ENCODE data around the gene CLEC18A. TPM values are rescaled to one million over a fixed set of nuclear protein-coding genes. Genes with fewer than 3 reads are reported as not detected.
"Not testable (repeated sequence)": the region's sequence is repeated elsewhere in the genome, so short reads cannot be mapped to it uniquely, and the experiment has no call there.

The CLEC18A gene
- total RNA-seq, 1 experiment from 2014 or later, result not detected

DNA sequence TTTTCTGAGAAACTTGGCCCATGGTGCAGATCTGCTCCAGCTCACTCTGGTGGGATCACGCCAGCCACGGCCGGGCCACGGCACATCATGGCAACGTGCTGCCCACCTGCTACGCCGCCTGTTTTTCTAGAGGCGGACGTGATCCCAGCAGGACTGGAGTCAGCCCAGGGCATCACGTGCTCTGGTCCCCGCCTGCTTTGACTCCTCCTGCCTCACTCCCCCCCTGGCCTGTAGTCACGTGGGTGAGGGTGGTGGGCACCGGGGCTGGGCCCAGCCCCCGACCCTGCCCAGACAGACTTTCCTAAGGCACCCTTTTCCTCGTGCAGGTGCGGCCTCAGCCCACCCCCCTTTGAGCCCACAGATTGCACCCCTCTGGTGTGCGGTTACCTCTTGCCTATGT, 723 bp upstream of the CLEC18A start:
- DNase-seq (ENCODE audit: low read depth in 1 of 2, low spot score in 2 of 2); H3K27me3 ChIP-seq (replicated peaks); H3K36me3 ChIP-seq; H3K4me3 ChIP-seq; H3K9me3 ChIP-seq (replicated peaks); H3K27ac ChIP-seq; H3K4me1 ChIP-seq (replicated peaks): not testable (repeated sequence)

DNA sequence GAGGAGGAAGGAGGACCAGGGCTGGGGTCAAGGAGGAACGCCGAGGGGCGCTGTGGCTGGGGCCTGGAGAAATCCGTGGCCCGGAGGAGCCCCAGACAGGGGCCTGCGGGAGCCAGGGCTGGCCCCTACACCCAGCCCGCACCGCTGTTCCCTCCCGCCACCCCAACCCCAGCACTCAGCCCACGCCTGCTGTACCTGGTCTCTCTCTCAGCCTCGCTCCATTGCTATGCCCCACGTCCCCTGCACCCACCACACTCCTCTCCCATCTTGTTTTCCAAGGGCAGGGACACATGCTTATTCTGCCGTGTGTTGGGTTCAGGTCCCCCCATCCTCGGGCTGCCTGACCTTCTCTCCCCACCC, 518 bp downstream of the CLEC18A start:
- not testable (repeated sequence) for DNase-seq (ENCODE audit: low read depth in 1 of 2, low spot score in 2 of 2); H3K27ac ChIP-seq; H3K4me1 ChIP-seq (replicated peaks); H3K4me3 ChIP-seq; H3K9me3 ChIP-seq (replicated peaks); H3K27me3 ChIP-seq (replicated peaks); H3K36me3 ChIP-seq

DNA sequence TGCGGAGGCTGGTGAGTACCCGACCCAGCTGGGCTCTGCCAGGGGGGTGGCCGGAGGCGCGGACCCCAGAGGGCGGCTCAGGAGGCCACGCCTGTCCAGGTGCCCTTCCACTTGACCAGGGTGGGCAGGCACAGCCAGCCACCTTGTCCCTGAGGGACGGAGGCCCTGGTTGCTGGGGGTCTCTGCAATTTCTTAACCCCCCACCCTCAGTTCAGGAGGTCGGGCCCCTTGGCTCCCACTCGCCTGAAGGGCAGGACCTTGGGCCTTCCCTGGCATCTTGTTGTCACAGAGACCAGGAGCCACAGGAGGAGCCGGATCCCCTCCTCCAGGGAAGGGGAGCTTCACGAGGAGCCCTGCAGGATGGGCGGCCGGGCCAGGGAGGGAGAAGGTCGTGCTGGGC, 982 bp downstream of the CLEC18A start:
- not testable (repeated sequence) for DNase-seq (ENCODE audit: low read depth in 1 of 2, low spot score in 2 of 2); H3K4me3 ChIP-seq; H3K27me3 ChIP-seq (replicated peaks); H3K4me1 ChIP-seq (replicated peaks); H3K36me3 ChIP-seq; H3K9me3 ChIP-seq (replicated peaks); H3K27ac ChIP-seq

DNA sequence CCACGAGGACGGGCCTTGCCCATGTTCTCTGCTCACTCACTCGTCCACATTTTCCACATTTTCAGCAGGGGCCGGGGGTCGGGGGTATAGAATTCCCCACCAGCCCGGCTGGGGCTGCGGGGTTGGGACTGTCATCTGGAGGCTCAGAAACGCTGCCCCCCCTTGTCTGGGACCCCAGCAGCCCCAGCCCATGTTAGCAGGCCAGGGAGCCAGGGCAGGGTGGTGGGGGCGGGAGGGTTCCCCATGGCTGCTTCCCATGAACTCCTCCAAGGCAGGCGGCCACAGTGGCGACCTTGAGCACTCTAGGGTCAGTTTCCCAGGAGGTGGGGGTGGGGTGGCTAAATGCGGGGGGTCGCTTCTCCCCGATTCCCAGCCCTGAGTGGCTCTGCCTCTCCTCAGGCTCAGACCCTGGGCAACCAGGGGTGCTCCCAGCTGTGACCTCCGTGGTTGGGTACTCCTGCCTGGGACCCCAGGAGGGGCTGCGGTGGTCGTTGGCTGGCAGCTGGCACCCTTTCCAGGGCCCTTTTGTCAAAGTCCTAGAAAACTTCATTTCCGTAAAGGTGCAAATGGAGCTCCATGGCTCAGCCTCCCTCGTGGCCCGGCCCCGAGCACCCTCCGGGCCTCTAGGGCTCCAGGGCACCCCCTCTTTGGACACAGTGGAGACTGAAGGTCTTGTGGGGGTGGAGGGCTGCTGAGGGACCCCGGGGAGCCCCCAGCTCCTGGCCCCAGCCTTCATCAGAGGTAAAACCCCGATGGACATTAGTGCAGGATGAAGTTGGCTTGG, 1.6 kb downstream of the CLEC18A start:
- H3K27ac ChIP-seq; H3K4me3 ChIP-seq; H3K9me3 ChIP-seq (replicated peaks): not testable (repeated sequence)

DNA sequence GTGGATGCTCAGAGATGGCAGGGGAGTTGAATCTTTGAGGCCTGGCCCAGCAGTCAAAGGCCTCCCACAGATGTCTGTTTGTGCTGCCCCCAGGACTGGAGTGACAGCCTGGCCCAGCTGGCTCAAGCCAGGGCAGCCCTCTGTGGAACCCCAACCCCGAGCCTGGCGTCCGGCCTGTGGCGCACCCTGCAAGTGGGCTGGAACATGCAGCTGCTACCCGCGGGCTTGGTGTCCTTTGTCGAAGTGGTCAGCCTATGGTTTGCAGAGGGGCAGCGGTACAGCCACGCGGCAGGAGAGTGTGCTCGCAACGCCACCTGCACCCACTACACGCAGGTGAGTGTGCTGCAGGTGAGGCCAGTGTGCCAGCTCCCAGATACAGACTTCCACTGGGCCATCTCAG, 3.1 kb downstream of the CLEC18A start:
- H3K9me3 ChIP-seq (replicated peaks); H3K4me1 ChIP-seq (replicated peaks); H3K27me3 ChIP-seq (replicated peaks); H3K27ac ChIP-seq; H3K36me3 ChIP-seq; H3K4me3 ChIP-seq; DNase-seq (ENCODE audit: low read depth in 1 of 2, low spot score in 2 of 2): not testable (repeated sequence)

More for the DNA sequence above, 1.6 kb downstream of the CLEC18A start:
- DNase-seq (ENCODE audit: low read depth in 1 of 2, low spot score in 2 of 2); H3K4me1 ChIP-seq (replicated peaks); H3K27me3 ChIP-seq (replicated peaks); H3K36me3 ChIP-seq: not testable (repeated sequence)

DNA sequence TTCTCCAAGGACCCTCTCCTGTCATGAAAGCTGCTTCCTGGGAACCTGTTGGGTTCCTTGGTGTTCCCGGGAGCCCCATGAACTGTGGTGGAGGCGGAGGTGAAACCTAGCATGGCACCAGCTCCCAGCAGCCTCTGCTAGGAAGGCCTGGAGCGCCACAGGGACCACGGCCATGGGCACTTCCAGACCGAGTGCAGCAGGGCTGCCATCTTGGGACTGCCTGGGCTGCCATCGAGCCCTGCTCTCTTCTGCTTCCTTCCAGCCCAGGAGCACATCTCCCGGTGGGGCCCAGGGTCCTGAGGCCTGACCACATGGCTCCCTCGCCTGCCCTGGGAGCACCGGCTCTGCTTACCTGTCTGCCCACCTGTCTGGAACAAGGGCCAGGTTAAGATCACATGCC, 12.2 kb downstream of the CLEC18A start:
- H3K4me1 ChIP-seq (replicated peaks); H3K4me3 ChIP-seq; DNase-seq (ENCODE audit: low read depth in 1 of 2, low spot score in 2 of 2); H3K27ac ChIP-seq; H3K9me3 ChIP-seq (replicated peaks); H3K36me3 ChIP-seq; H3K27me3 ChIP-seq (replicated peaks): not testable (repeated sequence)

DNA sequence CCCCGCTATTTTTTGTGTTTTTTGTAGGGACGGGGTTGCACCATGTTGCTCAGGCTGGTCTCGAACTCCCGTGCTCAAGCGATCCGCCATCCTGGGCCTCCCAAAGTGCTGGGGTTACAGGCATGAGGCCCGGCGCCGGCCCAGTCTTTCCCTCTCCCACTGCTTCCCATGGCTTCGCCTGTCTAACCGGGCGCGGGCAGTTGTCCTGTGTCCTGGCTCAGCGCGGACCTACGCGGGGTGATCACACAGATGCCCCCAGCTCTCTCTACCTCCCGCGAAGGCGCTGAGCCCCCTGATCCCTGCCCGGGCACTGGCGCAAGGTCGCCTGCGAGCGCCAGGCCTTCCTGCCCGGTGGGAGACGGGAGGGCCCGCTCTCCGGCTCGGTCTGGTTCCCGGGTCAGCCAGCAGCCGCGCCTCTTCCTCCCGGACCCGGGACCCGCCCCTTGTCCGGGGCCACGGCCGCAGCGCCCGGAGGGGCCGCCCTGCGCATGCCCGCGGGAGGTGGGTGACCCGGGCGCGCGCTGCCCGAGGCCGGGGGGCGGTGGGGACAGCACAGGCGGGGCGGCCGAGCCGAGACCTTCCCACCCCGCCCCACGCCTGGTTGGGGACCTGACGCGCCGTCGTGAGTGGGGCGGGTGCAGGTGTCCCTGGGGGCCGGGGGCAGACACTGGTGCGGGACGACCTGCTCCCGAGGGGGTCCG, 14.0 kb downstream of the CLEC18A start:
- not testable (repeated sequence) for DNase-seq (ENCODE audit: low read depth in 1 of 2, low spot score in 2 of 2); H3K9me3 ChIP-seq (replicated peaks); H3K4me3 ChIP-seq; H3K4me1 ChIP-seq (replicated peaks); H3K27ac ChIP-seq; H3K27me3 ChIP-seq (replicated peaks); H3K36me3 ChIP-seq

DNA sequence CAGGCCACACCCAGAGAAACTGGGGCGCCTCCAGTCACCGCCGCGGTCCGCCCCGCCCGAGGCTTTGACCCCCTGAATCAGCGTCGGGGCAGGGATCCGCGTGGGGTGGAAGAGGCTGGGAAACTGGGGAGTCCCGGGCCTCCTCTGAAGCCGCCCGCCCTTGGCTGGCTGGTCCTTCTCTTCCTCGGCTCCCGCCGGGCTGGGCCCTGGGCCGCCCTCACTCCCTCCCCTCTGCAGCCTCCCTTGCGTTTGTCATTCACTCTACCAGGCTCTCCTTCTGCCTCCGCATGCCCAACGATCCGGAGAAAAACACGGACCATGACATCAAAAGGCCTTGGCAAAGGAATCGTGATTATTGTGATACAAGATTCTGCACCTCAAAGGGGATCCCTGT, 14.5 kb downstream of the CLEC18A start:
- H3K27me3 ChIP-seq (replicated peaks); H3K27ac ChIP-seq; H3K36me3 ChIP-seq; DNase-seq (ENCODE audit: low read depth in 1 of 2, low spot score in 2 of 2); H3K9me3 ChIP-seq (replicated peaks); H3K4me1 ChIP-seq (replicated peaks); H3K4me3 ChIP-seq: not testable (repeated sequence)

DNA sequence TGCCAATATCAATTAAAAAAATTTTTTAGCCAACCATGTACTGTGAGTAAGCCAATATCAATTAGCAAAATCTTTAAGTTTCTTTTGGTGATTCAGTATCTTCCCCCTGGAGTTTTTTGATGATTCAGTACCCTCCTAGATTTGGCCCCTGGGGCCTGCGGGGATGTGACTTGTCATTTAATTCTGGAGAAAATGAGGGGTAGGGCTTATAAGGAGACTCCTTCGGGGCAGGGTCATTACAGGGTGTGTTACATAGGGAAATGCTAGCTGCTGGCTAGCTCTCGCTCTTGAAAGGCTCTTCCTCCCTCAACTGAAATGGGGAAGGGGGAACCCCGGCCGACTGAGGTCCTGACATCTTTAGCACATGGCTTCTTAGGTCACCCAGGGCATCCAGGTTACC, 16.6 kb downstream of the CLEC18A start:
- not testable (repeated sequence) for DNase-seq (ENCODE audit: low read depth in 1 of 2, low spot score in 2 of 2); H3K4me1 ChIP-seq (replicated peaks); H3K27ac ChIP-seq

DNA sequence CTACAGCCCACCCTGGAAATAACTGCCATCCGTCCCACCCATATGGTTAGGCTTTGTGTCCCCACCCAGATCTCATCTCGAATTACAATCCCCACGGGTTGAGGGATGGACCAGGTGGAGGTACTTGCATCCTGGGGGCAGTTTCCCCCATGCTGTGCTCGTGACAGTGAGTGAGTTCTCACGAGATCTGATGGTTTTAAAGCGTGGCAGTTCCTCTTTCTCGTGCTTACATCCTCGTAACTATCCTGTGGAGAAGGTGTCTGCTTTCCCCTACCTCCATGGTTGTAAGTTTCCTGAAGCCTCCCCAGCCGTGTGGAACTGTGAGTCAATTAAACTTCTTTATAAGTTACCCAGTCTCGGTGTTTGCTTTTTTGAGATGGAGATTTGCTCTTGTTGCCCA, 17.0 kb downstream of the CLEC18A start:
- not testable (repeated sequence) for H3K4me3 ChIP-seq; DNase-seq (ENCODE audit: low read depth in 1 of 2, low spot score in 2 of 2); H3K9me3 ChIP-seq (replicated peaks); H3K4me1 ChIP-seq (replicated peaks); H3K27ac ChIP-seq; H3K36me3 ChIP-seq; H3K27me3 ChIP-seq (replicated peaks)

More for the DNA sequence above, 16.6 kb downstream of the CLEC18A start:
- H3K9me3 ChIP-seq (replicated peaks); H3K27me3 ChIP-seq (replicated peaks); H3K36me3 ChIP-seq; H3K4me3 ChIP-seq: not testable (repeated sequence)

DNA sequence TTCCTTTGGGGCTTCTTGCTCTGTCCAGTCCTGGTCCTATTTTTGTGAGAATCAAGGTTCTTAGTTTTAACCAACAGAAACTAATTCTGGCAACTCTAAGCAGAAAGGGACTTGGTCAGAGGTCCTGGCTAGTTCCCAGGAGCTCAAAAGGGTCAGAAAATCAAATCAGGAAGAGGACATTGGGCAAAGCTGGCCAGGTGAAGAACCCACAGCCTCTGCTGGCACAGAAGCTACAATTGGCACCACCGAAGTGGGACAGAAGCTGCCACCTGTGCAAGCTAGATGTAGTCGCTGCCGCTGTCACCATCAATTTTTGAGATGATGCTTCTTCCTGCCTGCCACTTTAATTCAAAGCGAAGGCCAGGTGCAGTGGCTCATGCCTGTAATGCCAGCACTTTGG, 18.5 kb downstream of the CLEC18A start:
- not testable (repeated sequence) for H3K4me3 ChIP-seq; H3K27me3 ChIP-seq (replicated peaks); H3K27ac ChIP-seq; DNase-seq (ENCODE audit: low read depth in 1 of 2, low spot score in 2 of 2); H3K4me1 ChIP-seq (replicated peaks); H3K36me3 ChIP-seq; H3K9me3 ChIP-seq (replicated peaks)

DNA sequence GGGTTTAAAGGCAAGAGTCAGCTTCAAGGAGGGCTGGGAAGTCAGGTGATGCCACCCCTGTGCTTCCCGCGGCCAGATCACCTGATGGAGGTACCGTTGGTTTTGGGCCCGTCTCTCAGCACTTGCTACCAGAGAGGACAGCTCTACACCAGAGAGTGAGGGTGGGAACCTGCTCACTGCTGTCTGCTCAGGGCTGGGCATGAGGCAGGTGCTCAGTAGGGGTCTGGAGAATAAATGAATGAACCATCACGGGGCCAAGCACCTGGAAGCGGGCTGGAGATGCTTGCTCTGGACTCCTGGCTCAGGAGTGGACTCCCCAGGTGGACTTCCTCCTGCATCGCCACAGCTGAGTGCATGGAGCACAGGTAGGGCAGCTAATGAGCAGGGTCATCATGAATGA, 21.0 kb downstream of the CLEC18A start:
- H3K4me1 ChIP-seq (replicated peaks); DNase-seq (ENCODE audit: low read depth in 1 of 2, low spot score in 2 of 2); H3K9me3 ChIP-seq (replicated peaks); H3K4me3 ChIP-seq; H3K27ac ChIP-seq; H3K27me3 ChIP-seq (replicated peaks); H3K36me3 ChIP-seq: not testable (repeated sequence)

DNA sequence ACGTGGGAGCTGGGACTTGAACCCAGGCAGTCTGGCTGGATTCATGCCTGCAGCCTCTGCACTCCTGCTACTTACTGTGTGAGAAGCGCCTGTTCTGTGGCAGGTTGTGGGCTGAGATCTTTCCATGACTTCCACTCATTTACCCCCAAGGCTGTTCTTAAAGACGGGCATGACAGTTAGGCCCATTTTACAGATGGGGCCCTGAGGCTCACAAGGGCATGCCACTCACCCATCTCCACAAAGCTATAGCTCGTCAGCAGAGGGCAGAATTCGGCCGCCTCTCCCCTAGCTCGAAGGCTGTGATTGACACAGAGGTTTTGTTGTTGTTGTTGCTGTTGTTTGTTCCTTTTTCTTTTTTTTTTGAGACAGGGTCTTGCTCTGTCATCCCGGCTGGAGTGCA, 21.8 kb downstream of the CLEC18A start:
- not testable (repeated sequence) for H3K4me3 ChIP-seq; H3K27ac ChIP-seq; H3K27me3 ChIP-seq (replicated peaks)

DNA sequence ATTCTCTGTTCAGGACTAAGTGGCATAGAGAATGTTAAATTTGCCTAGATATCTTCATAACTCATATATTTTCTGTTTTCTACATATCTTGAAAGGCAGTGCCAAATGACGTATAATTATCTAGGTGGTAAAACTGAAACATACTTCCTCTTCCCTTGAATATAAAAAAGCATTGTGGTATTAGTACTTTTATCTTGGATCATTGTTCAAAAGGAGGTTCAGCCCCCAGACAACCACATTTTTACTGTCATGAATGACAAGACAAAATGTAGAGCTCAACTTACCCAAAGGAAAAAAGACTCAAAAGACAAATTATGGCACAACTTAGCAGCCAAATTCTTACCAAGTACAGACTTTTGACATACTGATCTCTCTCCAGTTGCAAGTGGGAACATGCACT, 34.1 kb downstream of the CLEC18A start:
- not testable (repeated sequence) for H3K9me3 ChIP-seq (replicated peaks); H3K27me3 ChIP-seq (replicated peaks); H3K4me1 ChIP-seq (replicated peaks); H3K36me3 ChIP-seq; H3K27ac ChIP-seq; DNase-seq (ENCODE audit: low read depth in 1 of 2, low spot score in 2 of 2); H3K4me3 ChIP-seq

More for the DNA sequence above, 21.8 kb downstream of the CLEC18A start:
- H3K9me3 ChIP-seq (replicated peaks); DNase-seq (ENCODE audit: low read depth in 1 of 2, low spot score in 2 of 2); H3K4me1 ChIP-seq (replicated peaks); H3K36me3 ChIP-seq: not testable (repeated sequence)

DNA sequence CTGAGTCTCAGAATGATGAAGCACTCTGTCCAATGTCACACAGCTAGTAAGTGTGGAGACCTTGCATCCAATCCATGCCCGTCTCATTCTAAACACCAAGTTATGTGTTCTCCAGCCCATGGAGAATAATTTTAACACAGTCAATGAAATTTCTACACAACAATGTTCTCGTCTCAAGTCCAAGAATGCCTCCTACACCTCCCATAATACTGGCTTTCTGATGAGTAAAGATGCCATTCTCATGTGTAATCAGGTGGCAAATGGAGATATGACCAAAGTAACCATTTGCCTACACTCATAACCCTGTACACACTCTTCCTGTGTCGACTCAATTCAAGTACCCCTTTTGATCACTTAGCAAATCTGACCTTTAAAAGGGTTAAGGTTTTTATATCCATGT, 46.8 kb downstream of the CLEC18A start:
- H3K27ac ChIP-seq; H3K36me3 ChIP-seq; H3K27me3 ChIP-seq (replicated peaks); H3K4me3 ChIP-seq; H3K4me1 ChIP-seq (replicated peaks); H3K9me3 ChIP-seq (replicated peaks); DNase-seq (ENCODE audit: low read depth in 1 of 2, low spot score in 2 of 2): not testable (repeated sequence)

Data from SJSA1 (cell line).